ENCODE measurements around the gene RRAD.
A peak's percentile ranks its signal among the peaks of the same experiment; 100 is the strongest.

The RRAD gene

GRCh38 chr16:66901626-66902025, 23.7 kb downstream of the RRAD start:
- H3K4me1 ChIP-seq (ENCODE audit: control extremely low read depth in 1 of 4, control insufficient read depth in 4 of 4, insufficient read depth in 4 of 4, low read length in 3 of 4): peaks cover 0 to 10% (median 2%) of the 10 kb centered on the region in 4 experiments
- no peak overlapping the region for H3K4me3 ChIP-seq (ENCODE audit: control insufficient read depth in 1 of 7, extremely low read depth in 1 of 7, insufficient read depth in 4 of 7, low read depth in 2 of 7, low read length in 6 of 7)
- ChIA-PET CTCF (interaction anchor here (1.1 to 30.6 kb wide), 3 partner anchors 9 to 55 kb away, joined by 3 to 473 read pairs (median 6); partner anchors contain the start of genes CDH16 and RRAD), POLR2A (no interaction called here)
- peaks cover 0 to 5% (median 0%) of the 10 kb centered on the region in 5 experiments for H3K27me3 ChIP-seq (replicated peaks in 2 of 5; ENCODE audit: control insufficient read depth in 4 of 5, insufficient read depth in 5 of 5, low read length in 4 of 5)
- no peak for DNase-seq
- no peaks in the 10 kb centered on the region for H3K9me3 ChIP-seq (ENCODE audit: control extremely low read depth in 1 of 5, control insufficient read depth in 4 of 5, insufficient read depth in 2 of 5, low read depth in 1 of 5, low read length in 4 of 5)
- 98% methylated on average over 10 of the region's 10 CpGs for WGBS (ENCODE audit: insufficient coverage)
- H3K36me3 ChIP-seq (ENCODE audit: control insufficient read depth in 4 of 4, insufficient read depth in 4 of 4, low read length in 3 of 4): no peaks in the 10 kb centered on the region
- H3K27ac ChIP-seq (ENCODE audit: insufficient read depth in 1 of 2, low read depth in 1 of 2, low read length in 2 of 2, poor library complexity in 1 of 2, severe bottlenecking in 2 of 2): no peak overlapping the region

GRCh38 chr16:66900721-66901441, 24.5 kb downstream of the RRAD start:
- 91% methylated on average over 4 of the region's 7 CpGs for whole genome bisulfite sequencing (ENCODE audit: insufficient coverage)
- H3K9me3 ChIP-seq (ENCODE audit: control extremely low read depth in 1 of 5, control insufficient read depth in 4 of 5, insufficient read depth in 2 of 5, low read depth in 1 of 5, low read length in 4 of 5): no peaks in the 10 kb centered on the region
- H3K27ac ChIP-seq (ENCODE audit: insufficient read depth in 1 of 2, low read depth in 1 of 2, low read length in 2 of 2, poor library complexity in 1 of 2, severe bottlenecking in 2 of 2): peak overlapping the region in 1 of 2 experiments; percentile 83
- no peak overlapping the region for H3K4me3 ChIP-seq (ENCODE audit: control insufficient read depth in 1 of 7, extremely low read depth in 1 of 7, insufficient read depth in 4 of 7, low read depth in 2 of 7, low read length in 6 of 7)
- H3K4me1 ChIP-seq (ENCODE audit: control extremely low read depth in 1 of 4, control insufficient read depth in 4 of 4, insufficient read depth in 4 of 4, low read length in 3 of 4): peaks cover 0 to 10% (median 2%) of the 10 kb centered on the region in 4 experiments
- CTCF ChIA-PET: interaction anchor here (0.6 to 30.6 kb wide), 3 partner anchors 18 to 955 kb away, joined by 3 to 473 read pairs (median 3); partner anchors contain the start of genes CDH16 and RRAD
- no peak for DNase-seq
- no peaks in the 10 kb centered on the region for H3K27me3 ChIP-seq (replicated peaks in 2 of 5; ENCODE audit: control insufficient read depth in 4 of 5, insufficient read depth in 5 of 5, low read length in 4 of 5)
- POLR2A ChIA-PET: no interaction called here
- H3K36me3 ChIP-seq (ENCODE audit: control insufficient read depth in 4 of 4, insufficient read depth in 4 of 4, low read length in 3 of 4): no peaks in the 10 kb centered on the region

- POLR2A ChIA-PET: no interaction called here
- Histone ChIP-seq H3K4me1 (ENCODE audit: control extremely low read depth in 1 of 4, control insufficient read depth in 4 of 4, insufficient read depth in 4 of 4, low read length in 3 of 4) (peaks cover 0 to 10% (median 2%) of the 10 kb centered on the region in 4 experiments), H3K9me3 (ENCODE audit: control extremely low read depth in 1 of 5, control insufficient read depth in 4 of 5, insufficient read depth in 2 of 5, low read depth in 1 of 5, low read length in 4 of 5) (no peaks in the 10 kb centered on the region), H3K27ac (ENCODE audit: insufficient read depth in 1 of 2, low read depth in 1 of 2, low read length in 2 of 2, poor library complexity in 1 of 2, severe bottlenecking in 2 of 2) (peak overlapping the region in 1 of 2 experiments; percentile 83), H3K36me3 (ENCODE audit: control insufficient read depth in 4 of 4, insufficient read depth in 4 of 4, low read length in 3 of 4) (no peaks in the 10 kb centered on the region), H3K27me3 (replicated peaks in 2 of 5; ENCODE audit: control insufficient read depth in 4 of 5, insufficient read depth in 5 of 5, low read length in 4 of 5) (no peaks in the 10 kb centered on the region), H3K4me3 (ENCODE audit: control insufficient read depth in 1 of 7, extremely low read depth in 1 of 7, insufficient read depth in 4 of 7, low read depth in 2 of 7, low read length in 6 of 7) (no peak overlapping the region)
- CTCF ChIA-PET: interaction anchor here (0.6 to 30.6 kb wide), 4 partner anchors 18 to 955 kb away, joined by 3 to 473 read pairs (median 3); partner anchors contain the start of genes CDH16 and RRAD
- DNase-seq: peak in 2 of 3 donors; percentile 61
- WGBS (ENCODE audit: insufficient coverage): 53% methylated on average over 5 of the region's 9 CpGs
Measured at GRCh38 chr16:66899945-66900710, 25.2 kb downstream of the RRAD start.

GRCh38 chr16:66899310-66899944, 25.9 kb downstream of the RRAD start:
- WGBS (ENCODE audit: insufficient coverage): 98% methylated on average over 6 of the region's 6 CpGs
- peak overlapping the region in 1 of 2 experiments; percentile 83 for H3K27ac ChIP-seq (ENCODE audit: insufficient read depth in 1 of 2, low read depth in 1 of 2, low read length in 2 of 2, poor library complexity in 1 of 2, severe bottlenecking in 2 of 2)
- H3K36me3 ChIP-seq (ENCODE audit: control insufficient read depth in 4 of 4, insufficient read depth in 4 of 4, low read length in 3 of 4): no peaks in the 10 kb centered on the region
- POLR2A ChIA-PET: no interaction called here
- CTCF ChIA-PET: interaction anchor here (1.6 to 30.6 kb wide), 2 partner anchors 17 to 20 kb away, joined by 3 to 473 read pairs; partner anchors contain the start of genes CDH16 and RRAD
- H3K9me3 ChIP-seq (ENCODE audit: control extremely low read depth in 1 of 5, control insufficient read depth in 4 of 5, insufficient read depth in 2 of 5, low read depth in 1 of 5, low read length in 4 of 5): no peaks in the 10 kb centered on the region
- peaks cover 0 to 10% (median 2%) of the 10 kb centered on the region in 4 experiments for H3K4me1 ChIP-seq (ENCODE audit: control extremely low read depth in 1 of 4, control insufficient read depth in 4 of 4, insufficient read depth in 4 of 4, low read length in 3 of 4)
- no peaks in the 10 kb centered on the region for H3K27me3 ChIP-seq (replicated peaks in 2 of 5; ENCODE audit: control insufficient read depth in 4 of 5, insufficient read depth in 5 of 5, low read length in 4 of 5)
- DNase-seq: peak in 2 of 3 donors; percentile 8 to 20
- H3K4me3 ChIP-seq (ENCODE audit: control insufficient read depth in 1 of 7, extremely low read depth in 1 of 7, insufficient read depth in 4 of 7, low read depth in 2 of 7, low read length in 6 of 7): no peak overlapping the region

DNA sequence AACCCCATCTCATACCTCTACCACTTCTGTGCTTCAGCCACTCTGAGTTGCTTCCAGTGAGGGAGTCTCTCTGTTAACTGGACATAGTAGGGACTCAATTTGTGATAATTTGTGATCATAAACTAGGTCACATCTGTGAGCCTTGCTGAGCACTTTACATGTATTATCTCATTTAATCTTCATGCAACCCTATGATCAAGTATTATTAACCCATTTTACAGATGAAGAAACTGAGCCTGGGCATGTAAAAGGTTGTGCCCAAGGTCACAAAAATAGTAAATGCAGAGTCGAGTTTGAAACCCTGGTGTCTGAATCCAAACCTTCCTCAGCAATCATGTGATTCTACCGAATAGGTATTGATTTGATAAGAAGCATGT, 26.4 kb downstream of the RRAD start:
- ChIA-PET POLR2A (no interaction called here), CTCF (interaction anchor here (1.2 to 30.6 kb wide), 3 partner anchors 16 to 34 kb away, joined by 3 to 473 read pairs (median 4); partner anchors contain the start of genes CDH16 and RRAD)
- Histone ChIP-seq H3K9me3 (ENCODE audit: control extremely low read depth in 1 of 5, control insufficient read depth in 4 of 5, insufficient read depth in 2 of 5, low read depth in 1 of 5, low read length in 4 of 5) (no peaks in the 10 kb centered on the region), H3K4me3 (ENCODE audit: control insufficient read depth in 1 of 7, extremely low read depth in 1 of 7, insufficient read depth in 4 of 7, low read depth in 2 of 7, low read length in 6 of 7) (no peak overlapping the region), H3K4me1 (ENCODE audit: control extremely low read depth in 1 of 4, control insufficient read depth in 4 of 4, insufficient read depth in 4 of 4, low read length in 3 of 4) (peaks cover 0 to 10% (median 2%) of the 10 kb centered on the region in 4 experiments), H3K27ac (ENCODE audit: insufficient read depth in 1 of 2, low read depth in 1 of 2, low read length in 2 of 2, poor library complexity in 1 of 2, severe bottlenecking in 2 of 2) (no peak overlapping the region), H3K36me3 (ENCODE audit: control insufficient read depth in 4 of 4, insufficient read depth in 4 of 4, low read length in 3 of 4) (no peaks in the 10 kb centered on the region), H3K27me3 (replicated peaks in 2 of 5; ENCODE audit: control insufficient read depth in 4 of 5, insufficient read depth in 5 of 5, low read length in 4 of 5) (no peaks in the 10 kb centered on the region)
- 93% methylated on average over 2 of the region's 2 CpGs for WGBS (ENCODE audit: insufficient coverage)
- DNase-seq: no peak

DNA sequence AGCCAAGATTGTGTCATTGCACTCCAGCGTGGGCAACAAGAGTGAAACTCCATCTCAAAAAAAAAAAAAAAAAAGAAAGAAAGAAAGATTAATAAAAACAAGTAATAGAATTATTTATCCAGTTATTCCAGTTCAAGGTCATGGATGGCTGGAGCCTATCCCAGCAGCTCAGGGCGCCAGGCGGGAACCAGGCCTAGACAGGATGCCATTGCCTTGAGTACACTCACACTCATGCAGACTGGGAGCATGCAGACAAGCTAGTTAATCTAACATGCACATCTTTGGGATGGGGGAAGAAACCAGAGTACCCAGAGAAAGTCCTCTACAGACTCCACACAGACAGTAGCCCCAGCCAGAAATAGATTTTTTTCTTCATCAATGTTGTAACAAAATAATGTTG, 27.1 kb downstream of the RRAD start:
- DNase-seq: no peak
- no peaks in the 10 kb centered on the region for H3K9me3 ChIP-seq (ENCODE audit: control extremely low read depth in 1 of 5, control insufficient read depth in 4 of 5, insufficient read depth in 2 of 5, low read depth in 1 of 5, low read length in 4 of 5)
- no peaks in the 10 kb centered on the region for H3K27me3 ChIP-seq (replicated peaks in 2 of 5; ENCODE audit: control insufficient read depth in 4 of 5, insufficient read depth in 5 of 5, low read length in 4 of 5)
- H3K4me1 ChIP-seq (ENCODE audit: control extremely low read depth in 1 of 4, control insufficient read depth in 4 of 4, insufficient read depth in 4 of 4, low read length in 3 of 4): peaks cover 0 to 10% (median 2%) of the 10 kb centered on the region in 4 experiments
- ChIA-PET POLR2A (no interaction called here), CTCF (interaction anchor here (0.7 to 30.6 kb wide), 6 partner anchors 10 to 118 kb away, joined by 3 to 473 read pairs (median 4); partner anchors contain the start of genes CDH16 and RRAD)
- no peak overlapping the region for H3K27ac ChIP-seq (ENCODE audit: insufficient read depth in 1 of 2, low read depth in 1 of 2, low read length in 2 of 2, poor library complexity in 1 of 2, severe bottlenecking in 2 of 2)
- no peaks in the 10 kb centered on the region for H3K36me3 ChIP-seq (ENCODE audit: control insufficient read depth in 4 of 4, insufficient read depth in 4 of 4, low read length in 3 of 4)
- H3K4me3 ChIP-seq (ENCODE audit: control insufficient read depth in 1 of 7, extremely low read depth in 1 of 7, insufficient read depth in 4 of 7, low read depth in 2 of 7, low read length in 6 of 7): no peak overlapping the region
- WGBS (ENCODE audit: insufficient coverage): 100% methylated on average over 1 of the region's 3 CpGs
